ENCODE results near the gene ATXN7L3B.
"Not testable (repeated sequence)": the region's sequence is repeated elsewhere in the genome, so short reads cannot be mapped to it uniquely, and the experiment has no call there.

ATXN7L3B gene

GRCh38 chr12:74537707-74538385 lies at the start of gene ATXN7L3B:
TSS of gene ATXN7L3B (plus strand) at chr12:74537835. CDS start at chr12:74538113, 278 bp downstream.
- H3K27ac ChIP-seq: peak within 1 kb of the TSS; percentile 88 to 99 (median 97)

GRCh38 chr12:74488134-74488533 lies 49.5 kb upstream of the ATXN7L3B start:
- H3K4me3 ChIP-seq: no peak overlapping the region
- no peak overlapping the region for H3K27ac ChIP-seq

More at GRCh38 chr12:74537707-74538385, at the start of gene ATXN7L3B:
- H3K4me3 ChIP-seq: peak within 1 kb of the TSS; percentile 58 to 82 (median 71)

GRCh38 chr12:74489543-74489942 lies 48.1 kb upstream of the ATXN7L3B start:
- H3K27ac ChIP-seq: no peak overlapping the region
- H3K4me3 ChIP-seq: no peak overlapping the region

GRCh38 chr12:74490390-74491064 lies 47.1 kb upstream of the ATXN7L3B start:
- H3K4me3 ChIP-seq: no peak overlapping the region
- H3K27ac ChIP-seq: peak overlapping the region in 1 of 21 experiments; percentile 51

- no peak overlapping the region for H3K27ac ChIP-seq
- no peak overlapping the region for H3K4me3 ChIP-seq
Observed at GRCh38 chr12:74491374-74491773, 46.3 kb upstream of the ATXN7L3B start.

GRCh38 chr12:74499192-74499591 lies 38.4 kb upstream of the ATXN7L3B start:
- H3K4me3 ChIP-seq: no peak overlapping the region
- no peak overlapping the region for H3K27ac ChIP-seq

- not testable (repeated sequence) for H3K27ac ChIP-seq
- H3K4me3 ChIP-seq: peak overlapping the region in 1 of 7 experiments; percentile 18
Observed at GRCh38 chr12:74508873-74509657, 28.6 kb upstream of the ATXN7L3B start.

- Histone ChIP-seq H3K4me3 (no peak overlapping the region), H3K27ac (no peak overlapping the region)
Observed at GRCh38 chr12:74509886-74510285, 27.7 kb upstream of the ATXN7L3B start.

GRCh38 chr12:74514098-74514872 lies 23.4 kb upstream of the ATXN7L3B start:
- no peak overlapping the region for H3K4me3 ChIP-seq
- no peak overlapping the region for H3K27ac ChIP-seq

GRCh38 chr12:74515849-74516248 lies 21.8 kb upstream of the ATXN7L3B start:
- no peak overlapping the region for H3K27ac ChIP-seq

GRCh38 chr12:74526535-74526934 lies 11.1 kb upstream of the ATXN7L3B start:
- H3K4me3 ChIP-seq: no peak overlapping the region
- no peak overlapping the region for H3K27ac ChIP-seq

More at GRCh38 chr12:74515849-74516248, 21.8 kb upstream of the ATXN7L3B start:
- H3K4me3 ChIP-seq: no peak overlapping the region

- no peak overlapping the region for H3K27ac ChIP-seq
Observed at GRCh38 chr12:74527491-74527890, 10.1 kb upstream of the ATXN7L3B start.

GRCh38 chr12:74530676-74531075 lies 7.0 kb upstream of the ATXN7L3B start:
- H3K27ac ChIP-seq: no peak overlapping the region
- no peak overlapping the region for H3K4me3 ChIP-seq

More at GRCh38 chr12:74527491-74527890, 10.1 kb upstream of the ATXN7L3B start:
- no peak overlapping the region for H3K4me3 ChIP-seq

- H3K4me3 ChIP-seq: no peak overlapping the region
- H3K27ac ChIP-seq: no peak overlapping the region
Observed at GRCh38 chr12:74535536-74535935, 2.1 kb upstream of the ATXN7L3B start.

GRCh38 chr12:74537126-74537706 lies 419 bp upstream of the ATXN7L3B start:
- peak overlapping the region; percentile 58 to 82 (median 71) for H3K4me3 ChIP-seq
- peak overlapping the region; percentile 88 to 99 (median 97) for H3K27ac ChIP-seq

- Histone ChIP-seq H3K4me3 (peak overlapping the region; percentile 58 to 82 (median 71)), H3K27ac (peak overlapping the region in 19 of 21 experiments; percentile 88 to 99 (median 97))
Observed at GRCh38 chr12:74538491-74539258, 1.0 kb downstream of the ATXN7L3B start.

- Histone ChIP-seq H3K4me3 (peak overlapping the region in 6 of 7 experiments; percentile 4 to 82 (median 62)), H3K27ac (peak overlapping the region in 8 of 21 experiments; percentile 14 to 98 (median 96))
Observed at GRCh38 chr12:74539261-74539660, 1.6 kb downstream of the ATXN7L3B start.
